Measurements from ENCODE around the gene CUL2.

CUL2 gene

DNA sequence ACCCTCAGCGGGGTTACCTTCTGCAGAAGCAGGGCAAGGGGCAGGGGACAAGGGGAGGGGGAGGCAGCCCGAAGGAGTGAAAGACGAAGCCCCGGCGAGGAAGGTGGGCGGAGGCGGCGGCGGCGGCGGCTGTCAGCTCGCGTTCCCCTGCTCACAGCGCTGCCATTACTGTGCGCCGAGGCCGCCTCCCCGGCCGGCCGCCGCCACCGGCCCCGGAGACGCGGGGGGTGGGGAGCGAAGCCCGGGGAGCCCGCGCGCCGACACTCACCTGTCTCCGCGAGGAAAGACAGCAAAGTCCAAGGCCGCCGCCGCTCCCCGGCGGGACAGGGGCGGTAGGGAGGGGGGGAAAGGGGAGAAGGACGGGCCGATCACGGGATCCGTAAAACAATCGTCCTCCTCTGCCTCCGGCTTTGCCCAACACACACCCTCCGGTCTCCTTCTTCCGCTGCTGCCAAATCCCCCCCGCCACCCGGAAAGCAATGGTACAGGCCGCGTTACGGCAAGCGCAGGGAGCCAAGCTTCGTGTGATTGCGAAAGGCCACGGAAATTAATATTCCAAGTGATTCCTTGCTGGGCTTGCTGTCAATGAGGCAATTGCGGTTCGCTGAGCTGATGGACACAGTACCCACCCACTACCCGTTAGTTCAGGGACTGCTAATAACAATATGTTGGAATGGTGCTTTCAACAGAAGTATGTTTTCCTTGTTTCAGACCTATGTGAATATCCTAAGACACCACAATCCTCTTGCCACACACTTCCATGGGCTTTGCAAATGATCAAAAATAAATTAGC is at the start of gene CUL2:
TSS of gene CUL2 (minus strand) at position 180 of the 793 bp plus-strand sequence. CDS start 19,024 bp downstream, outside the sequence.
- DNase-seq (ENCODE audit: low read depth in 1 of 2, low spot score in 1 of 2), result peak; percentile 81 to 90

DNA sequence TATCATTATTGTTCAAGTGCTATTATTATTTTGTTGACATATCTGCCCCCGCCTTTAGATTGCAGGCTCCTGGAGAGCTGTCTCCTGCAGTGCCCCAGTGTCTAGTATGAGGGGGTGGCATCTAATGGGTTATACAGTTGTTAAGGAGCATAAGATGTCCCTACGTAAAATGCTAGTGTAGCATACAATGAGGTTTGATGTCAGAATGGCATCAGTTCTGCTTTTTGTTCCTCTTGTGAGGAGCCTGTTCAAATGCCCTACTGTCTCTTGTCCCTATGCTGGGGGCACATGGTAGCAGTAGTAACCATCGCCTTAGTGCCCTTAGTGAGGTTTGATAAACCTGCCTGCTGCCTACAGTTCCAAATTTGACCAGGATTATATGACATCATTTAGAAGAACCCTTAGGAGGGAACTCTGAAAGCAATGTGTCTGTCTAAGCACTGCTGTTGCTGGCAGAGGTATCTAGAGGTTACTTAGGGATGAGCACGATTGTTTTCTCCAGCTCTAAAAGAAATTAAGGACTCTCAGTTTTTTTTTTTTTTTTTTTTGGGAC is 46.2 kb upstream of the CUL2 start:
- DNase-seq (ENCODE audit: low read depth in 1 of 2, low spot score in 1 of 2), result no peak

DNA sequence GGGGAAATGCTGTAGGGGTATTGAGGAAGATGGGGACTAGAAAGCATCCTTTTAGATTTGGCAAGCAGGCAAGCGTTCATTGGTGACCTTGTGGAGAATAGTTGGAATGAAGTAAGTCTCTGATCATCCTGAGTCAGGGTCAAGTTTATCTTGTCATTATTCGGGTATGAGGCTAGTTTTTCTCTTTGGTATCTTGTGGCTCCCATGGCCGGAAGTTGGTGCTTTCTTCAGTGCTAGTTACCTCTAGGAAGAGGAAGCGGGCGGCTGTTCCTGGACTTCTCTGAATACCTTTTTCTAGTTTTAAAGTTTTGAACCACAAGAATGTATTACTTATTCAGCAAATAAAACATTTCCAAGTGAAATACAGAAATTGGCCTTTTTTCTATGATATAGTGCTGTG is 45.7 kb upstream of the CUL2 start:
- no peak for DNase-seq (ENCODE audit: low read depth in 1 of 2, low spot score in 1 of 2)

DNA sequence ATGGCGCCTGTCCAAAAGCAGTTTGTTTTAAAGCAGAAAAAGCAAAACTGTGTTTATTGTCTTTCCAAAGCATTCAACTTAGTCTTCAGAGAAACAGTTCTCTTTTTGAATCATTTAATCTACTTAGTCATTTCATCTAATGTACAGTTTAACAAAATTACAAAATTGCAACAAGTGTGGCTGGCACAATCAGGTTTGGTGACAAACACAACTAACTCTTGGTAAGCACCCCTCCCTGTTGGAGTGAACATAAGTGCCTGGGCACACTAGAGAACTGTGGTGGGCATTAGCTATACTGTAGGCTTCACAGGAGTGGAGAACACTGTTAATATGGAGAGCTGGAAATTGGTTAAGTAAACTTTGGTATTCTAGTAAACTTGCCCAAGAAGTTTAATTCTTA is 43.4 kb upstream of the CUL2 start:
- DNase-seq (ENCODE audit: low read depth in 1 of 2, low spot score in 1 of 2), result no peak

DNA sequence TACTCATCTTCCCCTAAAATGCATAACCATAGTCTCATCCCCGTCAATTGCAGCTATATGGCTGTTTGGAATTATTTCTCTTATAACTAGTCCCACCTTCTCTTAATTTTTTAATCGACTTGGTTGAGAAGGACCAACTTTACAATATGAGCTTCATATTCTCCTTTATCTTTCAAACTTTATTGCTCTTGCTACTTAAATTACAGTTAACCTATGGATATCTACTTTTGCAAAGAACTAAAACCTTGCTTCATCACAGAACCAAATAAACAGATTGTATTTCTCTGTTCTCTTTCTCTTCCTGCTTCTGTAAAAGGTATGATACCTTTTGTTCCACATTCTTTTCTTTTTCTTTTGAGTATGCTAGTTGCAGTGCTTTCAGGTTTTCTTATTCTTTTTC is 42.6 kb upstream of the CUL2 start:
- no peak for DNase-seq (ENCODE audit: low read depth in 1 of 2, low spot score in 1 of 2)

DNA sequence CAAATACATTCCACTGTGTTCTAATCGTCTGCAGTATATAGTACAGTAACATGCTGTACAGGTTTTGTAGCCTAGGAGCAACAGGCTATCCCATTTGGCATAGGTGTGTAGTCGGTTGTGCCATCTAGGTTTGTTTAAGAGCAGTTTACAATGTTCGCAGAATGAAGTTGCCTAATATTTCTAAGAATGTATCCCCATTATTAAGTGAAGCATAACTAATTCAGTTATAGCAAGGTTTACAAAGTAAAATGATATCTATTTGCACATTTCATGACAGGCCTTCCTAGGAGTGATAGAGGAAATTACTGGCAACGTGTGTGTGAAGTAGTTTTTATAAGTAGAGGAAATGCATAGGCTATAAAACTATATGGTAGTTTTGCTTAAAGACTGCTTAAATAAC is 40.5 kb upstream of the CUL2 start:
- no peak for DNase-seq (ENCODE audit: low read depth in 1 of 2, low spot score in 1 of 2)

DNA sequence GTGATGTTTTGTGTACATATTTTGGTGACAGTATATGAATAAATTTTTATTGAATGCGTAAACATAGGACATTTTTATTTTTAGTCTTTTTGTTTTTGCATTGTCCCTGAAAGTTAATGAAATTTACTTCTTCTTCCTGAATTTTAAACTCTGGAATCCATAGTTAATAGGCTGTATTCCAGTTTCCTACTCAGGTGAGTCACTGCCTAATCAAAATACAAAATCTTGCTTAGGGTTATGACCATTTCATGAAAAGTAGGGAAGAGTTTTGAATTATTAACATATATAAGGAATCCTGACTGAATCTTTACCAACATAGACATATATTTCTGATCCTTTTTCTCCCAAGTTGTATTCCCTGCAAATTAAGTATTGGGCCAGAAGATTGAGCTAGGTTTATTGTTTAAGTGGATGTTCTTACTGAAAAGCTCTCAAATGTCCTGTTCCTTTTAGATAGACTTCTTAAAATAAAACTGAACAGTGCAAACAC is 39.1 kb upstream of the CUL2 start:
- no peak for DNase-seq (ENCODE audit: low read depth in 1 of 2, low spot score in 1 of 2)

DNA sequence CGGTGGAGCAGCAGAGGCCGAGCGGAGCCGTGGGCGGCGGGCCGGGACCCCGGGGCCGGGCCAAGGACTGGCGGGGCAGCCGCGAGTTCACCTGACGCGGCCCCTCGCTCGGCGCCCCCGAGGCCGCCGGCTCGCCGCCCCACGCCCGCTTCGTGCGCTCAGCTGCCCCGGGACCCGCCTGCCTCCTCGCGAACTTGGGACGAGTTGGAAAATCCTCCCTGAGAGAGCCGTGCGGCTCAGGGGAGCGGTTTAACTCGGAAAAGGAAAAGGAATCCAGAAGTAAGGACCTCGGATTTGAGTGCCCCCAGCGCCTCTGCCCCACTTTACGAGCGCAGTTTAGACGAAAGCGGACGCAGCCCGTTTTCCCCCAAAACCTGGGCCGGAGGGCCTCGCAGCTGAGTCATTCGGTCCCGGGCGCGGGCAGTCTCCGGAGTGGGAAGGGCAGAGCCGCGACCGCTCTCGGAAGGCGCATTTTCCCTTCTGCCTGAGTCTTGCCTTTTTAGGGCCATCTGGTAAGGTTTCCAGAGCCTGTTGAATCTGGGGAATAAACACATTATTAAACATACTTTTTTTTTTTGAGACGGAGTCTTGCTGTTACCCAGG is 37.2 kb upstream of the CUL2 start:
- DNase-seq (ENCODE audit: low read depth in 1 of 2, low spot score in 1 of 2), result peak; percentile 42 to 46

DNA sequence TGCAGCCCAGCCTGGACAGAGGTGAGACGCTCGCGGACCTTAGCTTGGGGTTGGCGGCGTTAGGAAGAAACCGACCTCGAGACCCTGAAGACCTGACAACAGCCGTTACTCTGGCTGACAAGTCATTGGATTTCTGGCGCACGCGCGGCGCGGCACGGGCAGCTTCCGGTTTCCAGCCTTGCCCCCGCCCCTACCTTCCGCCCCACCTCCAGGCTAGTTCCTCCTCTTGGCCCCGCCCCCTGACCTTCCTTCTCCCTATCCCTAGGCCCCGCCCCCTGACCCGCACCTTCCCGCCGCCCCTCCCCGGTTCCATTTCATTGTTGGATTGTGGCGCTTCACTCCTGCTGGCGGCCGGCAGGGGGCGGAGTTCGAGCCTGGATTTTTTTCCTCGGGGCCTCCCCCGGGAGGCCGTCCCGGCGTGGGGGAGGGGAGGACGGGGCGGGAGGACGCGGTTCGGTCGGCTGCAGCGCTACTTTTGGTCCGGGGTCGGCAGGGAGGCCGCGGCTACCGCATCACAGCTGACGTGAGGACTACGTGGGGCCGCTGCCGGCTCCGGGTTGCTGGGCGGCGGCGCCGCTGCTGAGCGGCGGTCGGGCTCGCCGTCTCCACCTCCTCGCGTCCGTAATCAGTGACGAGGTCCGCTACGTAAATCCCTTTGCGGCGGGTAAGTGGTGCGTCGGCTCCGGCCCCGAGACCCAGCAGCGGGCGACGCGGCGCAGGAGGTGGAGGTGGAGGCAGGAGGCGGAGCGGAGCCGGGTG is 36.6 kb upstream of the CUL2 start, which contains the start of gene CREM:
TSS of gene CREM (plus strand) at position 317 of the 759 bp plus-strand sequence. CDS start 10,990 bp downstream, outside the sequence.
- DNase-seq (ENCODE audit: low read depth in 1 of 2, low spot score in 1 of 2), result peak; percentile 99

DNA sequence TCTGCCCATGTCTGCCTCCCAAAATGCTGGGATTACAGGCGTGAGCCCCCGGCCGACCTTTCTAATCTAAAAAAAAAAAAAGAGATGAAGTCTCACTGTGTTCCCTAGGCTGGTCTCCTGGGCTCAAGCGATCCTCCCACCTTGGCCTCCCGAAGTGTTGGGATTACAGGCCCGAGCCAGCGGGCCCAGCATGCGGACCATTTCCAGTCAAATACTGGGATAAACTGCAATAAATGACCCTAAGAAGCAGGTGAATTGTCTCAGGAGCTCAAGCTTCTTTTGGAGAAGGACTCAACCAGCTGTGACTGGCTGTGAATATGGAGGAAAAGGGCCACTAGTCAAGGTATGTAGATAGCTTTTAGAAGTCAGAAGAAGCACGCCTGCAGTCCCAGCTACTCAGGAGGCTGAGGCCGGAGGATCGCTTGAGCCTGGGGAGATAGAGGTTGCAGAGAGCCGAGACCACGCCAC is 36.0 kb upstream of the CUL2 start:
- DNase-seq (ENCODE audit: low read depth in 1 of 2, low spot score in 1 of 2), result no peak

DNA sequence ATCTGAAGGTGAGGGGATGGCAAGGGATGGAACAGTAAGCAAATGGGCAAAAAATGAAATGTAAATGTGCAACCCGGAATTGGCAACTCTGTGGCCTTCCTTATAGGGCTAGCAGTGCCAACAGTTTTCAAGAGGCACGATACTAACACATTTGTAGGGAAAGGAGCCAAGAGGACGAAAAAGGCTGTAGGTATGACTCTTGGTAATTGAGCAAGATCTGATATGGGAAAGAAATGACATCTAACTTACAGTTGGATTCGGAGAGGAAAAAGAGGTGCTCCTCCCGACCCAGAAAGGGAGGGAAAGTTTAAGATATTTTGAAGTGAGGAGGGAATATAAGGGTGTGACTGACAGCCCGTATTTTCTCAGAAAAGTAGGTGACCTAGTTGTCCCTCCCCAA is 34.4 kb upstream of the CUL2 start:
- DNase-seq (ENCODE audit: low read depth in 1 of 2, low spot score in 1 of 2), result no peak

DNA sequence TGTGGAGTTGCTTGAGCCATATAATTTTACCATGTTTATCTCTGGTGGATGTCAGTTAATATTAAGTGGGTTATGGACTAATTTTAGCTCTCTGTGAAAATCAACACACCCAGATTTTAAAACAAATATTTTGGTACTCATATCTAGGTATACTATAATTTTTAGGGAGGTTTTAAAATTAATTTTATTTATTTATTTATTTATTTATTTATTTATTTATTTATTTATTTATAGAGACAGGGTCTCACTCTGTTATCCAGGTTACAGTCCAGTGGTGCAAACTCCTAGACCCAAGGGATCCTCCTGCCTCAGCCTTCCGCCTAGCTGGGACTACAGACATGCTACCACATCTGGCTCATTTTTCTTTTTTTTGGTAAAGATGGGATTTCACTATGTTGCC is 29.2 kb upstream of the CUL2 start:
- no peak for DNase-seq (ENCODE audit: low read depth in 1 of 2, low spot score in 1 of 2)

DNA sequence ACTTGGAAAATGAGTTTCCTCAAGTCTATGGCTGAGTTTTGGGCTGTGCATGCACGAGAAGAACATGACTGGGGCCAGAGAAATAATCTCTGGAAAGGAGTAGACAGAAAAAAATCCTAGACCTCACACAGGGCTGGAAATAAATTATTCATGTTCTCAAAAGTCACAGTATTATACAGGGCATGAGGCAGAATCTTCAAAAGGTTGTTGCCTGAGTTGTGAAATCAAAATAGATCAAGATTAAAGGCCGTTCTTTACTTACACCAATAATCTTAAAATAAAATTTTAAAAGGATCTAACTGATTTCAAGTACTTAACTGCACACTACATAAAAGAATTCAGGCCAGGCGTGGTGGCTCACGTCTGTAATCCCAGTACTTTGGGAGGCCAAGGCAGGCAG is 22.4 kb upstream of the CUL2 start:
- DNase-seq (ENCODE audit: low read depth in 1 of 2, low spot score in 1 of 2), result no peak

DNA sequence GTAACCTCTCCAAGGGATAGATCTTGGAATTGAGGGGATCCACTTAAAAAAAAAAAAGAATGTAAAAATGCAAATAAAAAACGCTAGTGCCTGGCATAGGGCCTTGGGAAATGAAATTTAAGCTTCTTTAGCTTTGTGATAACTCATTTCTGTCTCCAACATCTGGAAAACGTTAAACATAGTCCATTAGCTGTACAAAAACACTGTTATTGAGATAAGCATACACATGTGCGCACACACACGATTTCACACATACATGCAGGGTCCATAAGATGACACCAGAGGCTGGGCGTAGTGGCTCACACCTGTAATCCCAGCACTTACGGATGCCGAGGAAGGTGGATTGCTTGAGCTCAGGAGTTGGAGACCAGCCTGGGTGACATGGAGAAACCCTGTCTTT is 13.7 kb upstream of the CUL2 start:
- DNase-seq (ENCODE audit: low read depth in 1 of 2, low spot score in 1 of 2), result no peak

DNA sequence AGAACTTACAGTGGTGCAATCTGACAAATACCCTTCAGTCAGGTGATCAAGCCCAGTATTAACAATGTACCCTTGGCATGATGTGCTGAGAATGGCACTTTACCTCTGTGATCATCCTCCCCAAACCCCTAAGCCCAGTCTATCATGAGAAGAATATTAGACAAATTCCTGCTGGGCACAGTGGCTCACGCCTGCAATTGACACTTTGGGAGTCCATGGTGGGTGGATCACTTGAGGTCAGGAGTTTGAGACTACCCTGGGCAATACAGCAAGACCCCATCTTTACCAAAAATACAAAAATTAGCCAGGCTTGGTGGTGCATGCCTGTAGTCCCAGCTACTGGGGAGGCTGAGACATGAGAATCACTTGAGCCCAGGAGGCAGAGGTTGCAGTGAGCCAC is 7.4 kb upstream of the CUL2 start:
- DNase-seq (ENCODE audit: low read depth in 1 of 2, low spot score in 1 of 2), result no peak

DNA sequence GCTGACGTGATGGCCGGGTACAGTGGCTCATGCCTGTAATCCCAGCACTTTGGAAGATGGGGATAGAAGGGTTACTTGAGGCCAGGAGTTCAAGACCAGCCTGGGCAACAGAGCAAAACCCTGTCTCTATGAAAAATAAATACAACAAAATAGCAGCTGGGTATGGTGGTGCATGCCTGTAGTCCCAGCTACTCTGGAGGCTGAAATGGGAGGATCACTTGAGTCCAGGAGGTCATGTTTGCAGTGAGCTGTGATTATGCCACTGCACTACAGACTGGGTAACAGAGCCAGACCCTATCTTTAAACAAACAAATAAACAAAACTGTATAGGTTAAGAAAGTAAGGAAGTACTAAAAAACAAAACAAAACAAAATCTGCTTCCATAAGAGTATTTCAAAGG is 6.2 kb upstream of the CUL2 start:
- no peak for DNase-seq (ENCODE audit: low read depth in 1 of 2, low spot score in 1 of 2)

DNA sequence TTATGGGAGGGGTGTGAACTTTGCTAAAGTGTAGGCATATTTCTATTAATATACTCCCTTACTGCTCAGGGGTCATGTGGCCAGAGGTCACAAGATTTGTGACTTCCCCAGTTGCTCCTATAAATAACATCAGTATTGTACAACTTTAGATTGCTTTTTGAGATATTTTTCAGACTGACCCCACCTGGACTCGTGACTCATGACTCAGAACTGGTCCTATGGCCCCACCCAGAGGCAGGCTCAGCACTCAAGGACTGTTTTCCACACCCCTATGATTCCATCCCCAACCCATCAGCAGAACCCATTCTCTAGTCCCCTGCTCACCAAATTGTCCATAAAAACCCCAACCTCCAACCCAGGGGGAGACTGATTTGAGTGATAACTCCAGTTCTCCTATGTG is 2.7 kb upstream of the CUL2 start:
- no peak for DNase-seq (ENCODE audit: low read depth in 1 of 2, low spot score in 1 of 2)

DNA sequence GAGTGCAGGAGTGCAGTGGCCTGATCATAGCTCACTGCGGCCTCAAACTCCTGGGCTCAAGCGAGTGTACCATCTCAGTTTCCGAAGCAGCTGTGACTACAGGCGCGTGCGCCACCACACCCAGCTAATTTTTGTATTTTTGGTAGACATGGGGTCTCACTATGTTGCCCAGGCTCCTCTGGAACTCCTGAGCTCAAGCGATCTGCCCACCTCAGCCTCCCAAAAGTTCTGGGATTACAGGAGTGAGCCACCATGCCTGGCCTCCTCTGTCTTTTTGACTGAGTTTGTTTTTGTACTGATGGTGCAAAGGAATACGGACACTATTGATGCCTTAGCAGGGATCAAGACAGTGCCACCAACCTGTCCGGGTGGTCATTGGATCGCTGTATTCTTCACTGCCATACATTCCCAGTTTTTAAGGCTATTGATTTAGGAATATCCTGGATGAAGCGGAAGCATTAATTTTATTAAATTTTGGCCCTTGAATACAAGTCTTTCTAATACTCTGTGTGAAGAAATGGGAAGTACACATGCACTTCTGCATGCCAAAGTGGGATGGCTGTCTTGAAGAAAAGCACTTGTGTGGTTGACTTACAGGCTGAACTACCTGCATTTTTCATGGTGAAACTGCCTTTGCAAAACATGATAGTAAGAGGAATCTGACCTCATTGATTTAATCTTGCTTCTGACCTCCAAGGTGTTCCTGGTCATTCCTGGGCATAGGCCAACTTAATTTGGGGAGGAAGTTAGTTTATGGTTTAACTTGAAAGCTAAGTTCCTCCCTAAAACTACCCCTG is 2.1 kb upstream of the CUL2 start:
- no peak for DNase-seq (ENCODE audit: low read depth in 1 of 2, low spot score in 1 of 2)

DNA sequence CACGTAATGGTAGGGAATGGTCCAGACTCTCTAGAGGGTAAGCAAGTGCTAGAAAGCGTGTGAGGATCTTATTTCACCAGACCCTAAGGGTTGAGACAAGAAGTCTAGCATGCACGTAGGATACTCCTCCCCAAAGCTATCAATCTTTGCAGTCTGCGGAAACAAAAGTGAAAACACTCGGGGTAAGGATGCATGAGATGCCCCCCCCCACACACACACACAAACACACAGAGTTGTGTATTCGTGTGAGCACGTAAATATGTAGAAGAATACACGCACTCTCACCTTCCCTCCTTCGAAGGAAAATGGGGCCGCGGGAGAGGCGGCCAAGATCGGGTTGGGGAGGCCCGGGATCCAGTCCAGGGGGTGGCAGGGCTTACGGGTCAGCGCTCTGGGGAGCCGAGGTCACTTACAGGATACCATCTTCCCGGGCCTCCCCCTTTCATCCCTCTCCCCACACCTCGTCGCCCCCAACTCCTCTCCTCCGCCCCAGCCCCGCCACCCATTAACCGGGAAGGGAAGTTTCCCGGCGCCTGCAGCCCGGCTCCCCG is 455 bp downstream of the CUL2 start:
- peak in 1 of 2 donors; percentile 6 for DNase-seq (ENCODE audit: low read depth in 1 of 2, low spot score in 1 of 2)

DNA sequence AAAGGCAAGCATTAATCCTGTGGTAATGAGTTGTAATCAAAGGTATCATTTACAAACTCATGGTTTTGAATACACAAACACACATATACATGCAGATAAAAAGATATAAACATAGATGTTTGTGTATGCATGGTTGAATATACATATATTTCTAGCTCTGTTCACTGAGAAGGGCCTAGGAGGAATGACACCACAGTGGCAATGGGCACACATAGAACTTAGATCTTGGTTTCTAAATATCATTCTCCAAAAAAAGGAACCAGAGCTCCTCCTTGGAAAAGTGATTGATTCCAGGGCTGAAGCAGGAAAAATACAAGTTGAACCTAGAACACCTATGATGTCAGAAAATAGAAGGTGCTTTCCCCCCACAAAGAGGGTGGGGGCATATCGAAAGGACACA is 6.9 kb downstream of the CUL2 start:
- no peak for DNase-seq (ENCODE audit: low read depth in 1 of 2, low spot score in 1 of 2)
